GM12878 (cell line): ENCODE measurements around the gene HERPUD1. TPM values are rescaled to one million over a fixed set of nuclear protein-coding genes. Genes with fewer than 3 reads are reported as not detected.

Experiments used
- CHD2 ChIP-seq: IDR thresholded peaks from 2 replicates; pipeline ENCODE4 v1.6.1; 2011; ENCODE audit warnings: low read depth, low read length, improper control_type of control experiment, borderline replicate concordance
- DPF2 ChIP-seq: fragments of 450-650 bp; IDR thresholded peaks from 2 replicates; pipeline ENCODE4 v1.6.1; 2017; ENCODE audit warnings: mild to moderate bottlenecking
- EED ChIP-seq: sonication (generic); IDR thresholded peaks from 2 replicates; pipeline ENCODE4 v1.6.1; 2016; ENCODE audit warnings: antibody characterized with exemption, low read depth
- FOXK2 ChIP-seq: fragments of 450-650 bp; IDR thresholded peaks from 2 replicates; pipeline ENCODE4 v1.6.1; 2017; ENCODE audit warnings: mild to moderate bottlenecking, moderate library complexity
- HCFC1 ChIP-seq: fragments of 150-350 bp; IDR thresholded peaks from 2 replicates; pipeline ENCODE4 v1.6.1; 2014; ENCODE audit warnings: low read length
- HDAC6 ChIP-seq: fragments of 200-600 bp; sonication (generic); IDR thresholded peaks from one replicate; pipeline ENCODE4 v1.8.0; 2017; ENCODE audit warnings: antibody characterized with exemption; ENCODE audit not compliant: unreplicated experiment
- MEF2A ChIP-seq: IDR thresholded peaks from 2 replicates; pipeline ENCODE4 v1.6.1; 2011; ENCODE audit warnings: low read depth, mild to moderate bottlenecking, low read length, moderate library complexity; ENCODE audit not compliant: insufficient read depth
- NFXL1 ChIP-seq: fragments of 450-650 bp; IDR thresholded peaks from 2 replicates; pipeline ENCODE4 v1.6.1; 2017; ENCODE audit warnings: antibody characterized with exemption, mild to moderate bottlenecking, borderline replicate concordance
- PAX5 ChIP-seq: IDR thresholded peaks from 2 replicates; pipeline ENCODE4 v1.6.1; 2011; ENCODE audit warnings: low read depth, low read length, borderline replicate concordance
- POU2F2 ChIP-seq: IDR thresholded peaks from 3 replicates; pipeline ENCODE4 v1.6.1; 2011; ENCODE audit warnings: low read depth, mild to moderate bottlenecking, low read length, borderline replicate concordance
- SP1 ChIP-seq: IDR thresholded peaks from one replicate; pipeline ENCODE4 v1.6.1; 2011; ENCODE audit warnings: low read depth, low read length
- SPI1 ChIP-seq: IDR thresholded peaks from 2 replicates; pipeline ENCODE4 v1.6.1; 2011; ENCODE audit warnings: low read depth, mild to moderate bottlenecking, low read length, moderate library complexity, borderline replicate concordance; ENCODE audit not compliant: insufficient read depth
- ZNF207 ChIP-seq: fragments of 450-650 bp; IDR thresholded peaks from 2 replicates; pipeline ENCODE4 v1.6.1; 2014; ENCODE audit warnings: antibody characterized with exemption, mild to moderate bottlenecking, borderline replicate concordance
- polyA plus RNA-seq, 11 experiments: library from polyadenylated mRNA; depleted of rRNA in 4 of 11; unstranded in 6 of 11; stranded (reverse) in 5 of 11; fragments of >200 nt; fragmentation: Nextera tagmentation in 4 of 11; fragmentation: Illumina TruSeq in 1 of 11; extraction: Ambion mirVana in 4 of 11; extraction: Trizol in 1 of 11; gene quantifications; 1 replicate in 1 of 11; 2 replicates in 10 of 11; pipeline versions ENCODE4 v1.2.1 to v1.2.3, GENCODE V29; 2011 to 2016; ENCODE audit warnings: inconsistent platforms in 2 of 11, missing spikeins in 2 of 11, low read depth in 1 of 11
- total RNA-seq, 4 experiments: library from RNA; depleted of rRNA in 3 of 4; stranded (reverse); fragments of >200 nt in 3 of 4; fragmentation: Illumina TruSeq in 1 of 4; extraction: Trizol in 1 of 4; gene quantifications; 2 replicates each; pipeline versions ENCODE4 v1.2.1 to v1.2.3, GENCODE V29; 2013 to 2021
- TF ChIP-seq, protein P1 (sequence below): fragments of 450-650 bp; IDR thresholded peaks from 2 replicates; pipeline ENCODE4 v1.6.1; 2018; ENCODE audit warnings: borderline replicate concordance, mild to moderate bottlenecking; ENCODE audit not compliant: partially characterized antibody
- TF ChIP-seq, protein P2 (sequence below): fragments of 450-650 bp; IDR thresholded peaks from 2 replicates; pipeline ENCODE4 v1.6.1; 2018; ENCODE audit warnings: mild to moderate bottlenecking, low read depth, moderate library complexity; ENCODE audit not compliant: partially characterized antibody

HERPUD1 gene
- total and polyA plus RNA-seq, 10 of the 15 experiments (the other 5 are each of a cell fraction or from before 2014, with no cell fraction given): 32.6 to 212 (median 122) TPM

DNA sequence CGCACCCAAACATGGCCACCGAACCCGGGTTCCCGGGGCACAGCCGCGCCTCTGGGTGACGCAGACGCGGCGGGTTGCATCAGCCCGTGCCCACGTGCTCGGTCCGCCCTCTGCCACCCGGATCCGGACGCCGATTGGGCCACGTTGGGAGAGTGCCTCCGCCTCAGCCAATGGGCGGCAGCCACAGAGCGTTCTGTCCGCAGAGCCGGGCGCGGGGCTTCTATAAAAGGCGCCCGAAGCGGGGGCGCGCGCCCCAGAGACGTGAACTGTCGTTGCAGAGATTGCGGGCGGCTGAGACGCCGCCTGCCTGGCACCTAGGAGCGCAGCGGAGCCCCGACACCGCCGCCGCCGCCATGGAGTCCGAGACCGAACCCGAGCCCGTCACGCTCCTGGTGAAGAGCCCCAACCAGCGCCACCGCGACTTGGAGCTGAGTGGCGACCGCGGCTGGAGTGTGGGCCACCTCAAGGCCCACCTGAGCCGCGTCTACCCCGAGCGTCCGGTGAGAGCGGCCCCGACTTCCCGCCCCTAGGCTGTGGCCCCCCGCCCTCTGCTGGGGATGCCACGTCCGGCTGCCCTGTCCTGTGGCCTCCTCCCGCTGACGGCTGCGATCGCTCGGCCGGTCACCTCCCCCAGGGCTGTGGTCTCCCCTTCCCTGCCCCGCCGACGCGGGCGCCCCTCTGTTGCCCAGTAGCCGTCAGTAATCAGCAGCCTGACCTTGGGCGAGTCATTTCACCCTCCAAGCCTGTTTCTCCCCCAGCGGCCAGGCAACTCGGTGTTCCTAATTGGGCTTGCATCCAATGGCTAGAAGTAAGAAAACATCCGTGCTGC lies at the start of gene HERPUD1 (continued):
- TF ChIP-seq, protein P1, sequence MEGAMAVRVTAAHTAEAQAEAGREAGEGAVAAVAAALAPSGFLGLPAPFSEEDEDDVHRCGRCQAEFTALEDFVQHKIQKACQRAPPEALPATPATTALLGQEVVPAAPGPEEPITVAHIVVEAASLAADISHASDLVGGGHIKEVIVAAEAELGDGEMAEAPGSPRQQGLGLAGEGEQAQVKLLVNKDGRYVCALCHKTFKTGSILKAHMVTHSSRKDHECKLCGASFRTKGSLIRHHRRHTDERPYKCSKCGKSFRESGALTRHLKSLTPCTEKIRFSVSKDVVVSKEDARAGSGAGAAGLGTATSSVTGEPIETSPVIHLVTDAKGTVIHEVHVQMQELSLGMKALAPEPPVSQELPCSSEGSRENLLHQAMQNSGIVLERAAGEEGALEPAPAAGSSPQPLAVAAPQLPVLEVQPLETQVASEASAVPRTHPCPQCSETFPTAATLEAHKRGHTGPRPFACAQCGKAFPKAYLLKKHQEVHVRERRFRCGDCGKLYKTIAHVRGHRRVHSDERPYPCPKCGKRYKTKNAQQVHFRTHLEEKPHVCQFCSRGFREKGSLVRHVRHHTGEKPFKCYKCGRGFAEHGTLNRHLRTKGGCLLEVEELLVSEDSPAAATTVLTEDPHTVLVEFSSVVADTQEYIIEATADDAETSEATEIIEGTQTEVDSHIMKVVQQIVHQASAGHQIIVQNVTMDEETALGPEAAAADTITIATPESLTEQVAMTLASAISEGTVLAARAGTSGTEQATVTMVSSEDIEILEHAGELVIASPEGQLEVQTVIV: no peak
- TF ChIP-seq HCFC1 (no peak), FOXK2 (no peak), MEF2A (no peak), POU2F2 (peak; percentile 92), SPI1 (no peak; the same call in 1 of the 2 replicates), HDAC6 (peak; percentile 80), EED (no peak), DPF2 (peak; percentile 91; the same call in 1 of the 2 replicates), CHD2 (no peak; the same call in 1 of the 2 replicates), SP1 (peak; percentile 91), PAX5 (0 out of 2 replicates have a peak, but pooled peaks have one; percentile 22), ZNF207 (peak; percentile 66), NFXL1 (no peak)
- TF ChIP-seq, protein P2, sequence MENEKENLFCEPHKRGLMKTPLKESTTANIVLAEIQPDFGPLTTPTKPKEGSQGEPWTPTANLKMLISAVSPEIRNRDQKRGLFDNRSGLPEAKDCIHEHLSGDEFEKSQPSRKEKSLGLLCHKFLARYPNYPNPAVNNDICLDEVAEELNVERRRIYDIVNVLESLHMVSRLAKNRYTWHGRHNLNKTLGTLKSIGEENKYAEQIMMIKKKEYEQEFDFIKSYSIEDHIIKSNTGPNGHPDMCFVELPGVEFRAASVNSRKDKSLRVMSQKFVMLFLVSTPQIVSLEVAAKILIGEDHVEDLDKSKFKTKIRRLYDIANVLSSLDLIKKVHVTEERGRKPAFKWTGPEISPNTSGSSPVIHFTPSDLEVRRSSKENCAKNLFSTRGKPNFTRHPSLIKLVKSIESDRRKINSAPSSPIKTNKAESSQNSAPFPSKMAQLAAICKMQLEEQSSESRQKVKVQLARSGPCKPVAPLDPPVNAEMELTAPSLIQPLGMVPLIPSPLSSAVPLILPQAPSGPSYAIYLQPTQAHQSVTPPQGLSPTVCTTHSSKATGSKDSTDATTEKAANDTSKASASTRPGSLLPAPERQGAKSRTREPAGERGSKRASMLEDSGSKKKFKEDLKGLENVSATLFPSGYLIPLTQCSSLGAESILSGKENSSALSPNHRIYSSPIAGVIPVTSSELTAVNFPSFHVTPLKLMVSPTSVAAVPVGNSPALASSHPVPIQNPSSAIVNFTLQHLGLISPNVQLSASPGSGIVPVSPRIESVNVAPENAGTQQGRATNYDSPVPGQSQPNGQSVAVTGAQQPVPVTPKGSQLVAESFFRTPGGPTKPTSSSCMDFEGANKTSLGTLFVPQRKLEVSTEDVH: no peak
